Mesenteric fat pad (tissue), 1 donor: Measurements from ENCODE around the gene MAGI2. TPM values are rescaled to one million over a fixed set of nuclear protein-coding genes. Genes with fewer than 3 reads are reported as not detected.

ENCODE experiments used
- DNase-seq: peaks from one replicate; pipeline ENCODE4 v3.0.0-alpha.2; 2020; ENCODE audit warnings: low spot score
- total RNA-seq: library from RNA; stranded (reverse); fragmentation: NEBNext Ultra II Directional; extraction: Animal tissue kit (Norgen Biotek cat#: 25700); gene quantifications from one replicate; pipeline ENCODE4 v1.2.1, GENCODE V29; 2021
- donor health status: DM: yes; HTN: yes; CAD: no.

Gene MAGI2
- total RNA-seq, 1 donor from 2014 or later: 9.7 TPM

- DNase-seq: no peak
Measured at GRCh38 chr7:77979219-77979618, 1474.2 kb downstream of the MAGI2 start.

DNA sequence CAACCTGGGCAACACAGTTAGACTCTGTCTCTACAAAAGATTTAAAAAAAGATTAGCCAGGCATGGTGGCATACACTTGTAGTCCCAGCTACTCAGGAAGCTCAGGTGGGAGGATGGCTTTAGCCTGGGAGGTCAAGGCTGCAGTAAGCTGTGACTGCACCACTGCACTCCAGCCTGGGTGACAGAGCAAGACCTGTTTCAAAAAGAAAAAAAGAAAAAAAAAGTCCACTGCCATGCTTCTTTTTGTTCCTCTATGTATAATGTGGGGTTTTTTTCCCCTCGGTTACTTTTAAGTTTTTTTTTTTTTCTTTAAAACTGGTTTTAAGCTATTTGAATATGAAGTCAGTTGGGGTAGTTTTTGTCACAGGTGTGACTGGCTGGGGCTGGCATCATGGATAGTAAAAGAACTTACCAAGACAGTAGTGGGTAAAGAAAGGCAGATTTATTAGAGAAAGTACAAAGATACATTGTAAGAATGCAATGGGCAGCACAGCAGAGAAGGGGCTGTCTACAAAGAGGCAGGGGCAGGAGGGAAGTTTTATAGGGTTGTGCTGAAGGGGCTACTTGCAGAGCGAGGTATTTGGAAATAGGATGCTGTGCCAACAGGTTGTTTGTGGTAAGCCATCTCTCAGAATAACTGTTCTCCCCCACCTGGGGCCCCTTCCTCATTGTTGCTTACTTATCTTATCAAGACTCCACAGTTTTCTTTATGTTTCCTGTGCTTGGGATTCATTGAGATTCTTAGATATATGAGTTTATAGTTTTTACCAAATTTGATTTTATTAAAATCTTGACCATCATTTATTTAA, 1477.6 kb downstream of the MAGI2 start:
- no peak for DNase-seq

- DNase-seq: no peak
Measured at GRCh38 chr7:77971726-77972125, 1481.7 kb downstream of the MAGI2 start.

GRCh38 chr7:77967429-77967828, 1486.0 kb downstream of the MAGI2 start:
- DNase-seq: no peak
